ENCODE data around the gene CLDN6. TPM values are rescaled to one million over a fixed set of nuclear protein-coding genes. Genes with fewer than 3 reads are reported as not detected.

Gene CLDN6
- total RNA-seq, 1 donor from 2014 or later: not detected

DNA sequence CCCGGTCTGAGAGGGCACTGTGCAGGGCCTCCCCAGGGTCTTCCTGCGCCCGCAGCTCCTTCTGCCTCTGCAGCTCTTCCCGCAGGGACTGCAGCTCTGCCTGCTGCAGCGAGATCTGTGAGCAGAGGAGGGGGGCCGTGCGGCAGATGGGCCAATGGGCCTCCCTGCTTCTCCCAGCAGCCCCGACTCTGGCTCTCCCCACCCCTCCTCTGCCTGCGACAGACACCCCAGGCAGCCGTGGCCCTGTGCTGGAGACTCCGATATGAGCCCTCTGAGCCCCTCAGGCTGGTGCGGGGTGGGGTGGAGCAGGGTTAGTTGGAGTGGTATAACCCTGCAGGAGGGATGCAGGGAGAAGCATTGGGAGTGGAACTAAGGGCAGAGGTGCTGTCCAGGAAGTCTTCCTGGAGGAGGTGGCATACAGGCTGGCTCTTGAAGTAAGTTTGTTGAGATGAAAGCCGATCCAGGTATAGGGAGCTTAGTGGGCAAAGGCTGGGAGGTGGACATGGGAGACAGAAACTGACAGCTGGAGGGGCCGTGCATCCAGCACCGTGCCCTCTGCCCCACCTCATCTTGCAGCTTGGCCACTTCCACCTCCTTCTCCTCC lies 10.8 kb upstream of the CLDN6 start:
- no peak for DNase-seq (ENCODE audit: low read depth in 2 of 2)

DNA sequence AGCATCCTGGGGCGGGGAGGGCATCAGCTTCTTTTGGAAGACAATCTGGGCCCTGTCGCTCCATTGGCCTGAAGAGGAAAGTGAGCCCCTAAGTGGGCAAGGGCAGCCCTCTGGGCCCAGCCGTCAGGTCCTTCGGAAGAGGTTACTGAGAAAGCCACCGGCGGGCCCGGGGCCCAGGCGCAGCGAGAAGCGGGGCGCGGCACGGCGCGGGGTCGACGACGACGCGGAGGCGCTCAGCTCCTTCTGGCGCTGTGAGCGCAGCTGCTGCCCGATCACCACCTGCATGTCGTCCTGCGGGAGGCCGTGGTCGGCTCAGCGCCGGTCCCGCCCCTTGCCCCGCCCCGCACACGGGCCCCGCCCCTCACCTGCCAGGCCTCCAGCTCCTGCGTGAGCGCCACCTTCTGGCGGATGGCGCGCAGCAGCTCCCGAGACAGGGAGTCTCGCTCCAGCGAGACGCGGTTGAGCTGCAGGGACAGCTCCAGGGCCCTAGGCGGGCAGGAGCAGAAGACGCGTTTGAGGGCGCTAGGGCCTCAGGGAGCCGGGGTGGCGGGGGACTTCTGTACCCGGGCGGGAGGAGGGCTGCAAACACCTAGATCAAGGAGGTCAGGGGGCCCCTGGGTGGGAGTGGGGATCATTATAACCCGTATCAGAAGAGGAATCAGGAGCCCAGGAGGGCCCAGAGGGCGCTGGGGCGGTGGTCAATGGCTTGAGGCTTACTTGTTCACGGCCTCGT lies 10.2 kb upstream of the CLDN6 start:
- DNase-seq (ENCODE audit: low read depth in 2 of 2): peak; percentile 69 to 87

DNA sequence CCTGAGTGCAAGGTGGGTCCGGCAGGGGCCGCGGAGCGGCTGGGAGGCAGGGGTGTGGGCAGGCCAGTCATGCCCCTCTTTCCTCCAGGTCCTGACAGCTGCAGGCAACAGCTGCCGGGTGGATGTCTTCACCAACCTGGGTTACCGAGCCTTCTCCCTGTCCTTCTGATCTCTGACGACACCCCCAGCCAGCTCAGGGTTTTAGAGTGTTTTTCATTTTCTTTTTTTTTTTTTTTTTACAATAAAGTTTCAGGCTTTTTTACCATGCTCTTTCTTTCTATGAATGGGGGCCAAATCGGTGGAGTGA lies 9.5 kb upstream of the CLDN6 start:
- no peak for DNase-seq (ENCODE audit: low read depth in 2 of 2)

DNA sequence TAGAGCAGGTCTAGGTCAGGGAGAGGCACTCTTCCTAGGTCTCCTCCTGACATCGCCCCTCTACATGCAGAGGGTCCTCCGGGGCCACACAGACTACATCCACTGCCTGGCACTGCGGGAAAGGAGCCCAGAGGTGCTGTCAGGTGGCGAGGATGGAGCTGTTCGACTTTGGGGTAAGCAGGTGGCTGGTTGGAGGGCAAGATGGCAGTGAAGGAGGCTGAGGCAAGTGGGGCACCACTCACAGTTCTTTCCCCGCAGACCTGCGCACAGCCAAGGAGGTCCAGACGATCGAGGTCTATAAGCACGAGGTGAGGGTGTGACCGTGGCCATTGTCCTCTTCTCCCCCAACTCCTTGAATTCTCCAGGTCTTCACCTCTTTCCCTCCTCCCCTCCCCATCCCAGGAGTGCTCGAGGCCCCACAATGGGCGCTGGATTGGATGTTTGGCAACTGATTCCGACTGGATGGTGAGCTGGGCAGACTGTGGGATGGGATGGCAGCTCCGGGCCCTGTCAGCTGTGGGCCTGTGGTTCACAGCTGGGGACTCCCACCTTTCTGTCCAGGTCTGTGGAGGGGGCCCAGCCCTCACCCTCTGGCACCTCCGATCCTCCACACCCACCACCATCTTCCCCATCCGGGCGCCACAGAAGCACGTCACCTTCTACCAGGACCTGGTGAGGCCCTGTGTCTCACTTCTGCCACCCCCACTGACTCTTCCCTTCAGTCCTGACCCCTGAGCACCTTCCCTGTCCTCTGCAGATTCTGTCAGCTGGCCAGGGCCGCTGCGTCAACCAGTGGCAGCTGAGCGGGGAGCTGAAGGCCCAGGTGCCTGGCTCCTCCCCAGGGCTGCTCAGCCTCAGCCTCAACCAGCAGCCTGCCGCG lies 8.9 kb upstream of the CLDN6 start:
- no peak for DNase-seq (ENCODE audit: low read depth in 2 of 2)

DNA sequence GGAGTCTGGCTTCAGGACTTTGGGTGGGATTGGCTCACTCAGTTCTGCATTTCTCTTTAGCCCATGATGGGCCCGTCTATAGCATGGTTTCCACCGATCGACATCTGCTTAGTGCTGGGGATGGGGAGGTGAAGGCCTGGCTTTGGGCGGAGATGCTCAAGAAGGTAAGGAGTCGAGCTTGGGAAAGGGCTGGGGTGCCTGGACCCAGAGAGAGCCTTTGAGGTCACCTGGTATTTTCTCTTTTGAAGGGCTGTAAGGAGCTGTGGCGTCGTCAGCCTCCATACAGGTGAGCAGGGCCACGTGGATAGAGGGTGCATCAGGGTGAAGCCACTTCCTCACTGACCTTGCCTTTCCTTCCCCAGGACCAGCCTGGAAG lies 8.0 kb upstream of the CLDN6 start:
- DNase-seq (ENCODE audit: low read depth in 2 of 2): no peak

DNA sequence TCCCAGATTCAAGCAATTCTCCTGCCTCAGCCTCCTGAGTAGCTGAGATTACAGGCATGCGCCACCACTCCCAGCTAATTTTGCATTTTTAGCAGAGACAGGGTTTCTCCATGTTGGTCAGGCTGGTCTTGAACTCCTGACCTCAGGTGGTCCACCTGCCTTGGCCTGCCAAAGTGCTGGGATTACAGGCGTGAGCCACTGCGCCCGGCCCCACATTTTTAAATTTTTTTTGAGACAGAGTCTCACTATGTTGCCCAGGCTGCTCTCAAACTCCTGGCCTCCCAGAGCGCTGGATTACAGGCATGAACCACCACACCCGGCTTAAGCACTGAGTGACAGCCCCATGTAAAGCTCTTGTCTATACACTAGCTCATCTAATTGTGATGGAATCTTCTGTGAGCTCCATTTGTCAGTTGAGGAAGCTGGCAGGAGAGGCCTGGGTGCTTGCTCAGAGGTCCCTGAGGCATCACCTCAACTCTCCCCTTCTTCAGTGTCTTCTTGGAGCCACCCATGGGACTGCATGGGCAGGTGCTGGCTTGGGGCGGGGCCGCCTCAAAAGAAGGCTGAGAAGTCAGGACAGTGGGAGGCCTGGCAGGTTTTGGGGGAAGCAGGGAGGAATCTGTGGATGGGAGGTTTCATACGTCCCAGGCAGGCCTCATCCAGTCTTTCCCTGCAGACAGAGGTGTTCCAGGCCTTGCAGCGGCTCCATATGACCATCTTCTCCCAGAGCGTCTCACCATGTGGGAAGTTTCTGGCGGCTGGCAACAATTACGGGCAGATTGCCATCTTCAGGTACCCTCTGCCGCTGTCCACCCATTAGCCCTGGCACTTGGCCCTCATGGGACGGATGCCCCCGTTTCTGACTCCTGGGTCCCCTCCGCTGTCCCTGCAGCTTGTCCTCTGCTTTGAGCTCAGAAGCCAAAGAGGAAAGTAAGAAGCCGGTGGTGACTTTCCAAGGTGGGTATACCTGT lies 7.3 kb upstream of the CLDN6 start:
- no peak for DNase-seq (ENCODE audit: low read depth in 2 of 2)

DNA sequence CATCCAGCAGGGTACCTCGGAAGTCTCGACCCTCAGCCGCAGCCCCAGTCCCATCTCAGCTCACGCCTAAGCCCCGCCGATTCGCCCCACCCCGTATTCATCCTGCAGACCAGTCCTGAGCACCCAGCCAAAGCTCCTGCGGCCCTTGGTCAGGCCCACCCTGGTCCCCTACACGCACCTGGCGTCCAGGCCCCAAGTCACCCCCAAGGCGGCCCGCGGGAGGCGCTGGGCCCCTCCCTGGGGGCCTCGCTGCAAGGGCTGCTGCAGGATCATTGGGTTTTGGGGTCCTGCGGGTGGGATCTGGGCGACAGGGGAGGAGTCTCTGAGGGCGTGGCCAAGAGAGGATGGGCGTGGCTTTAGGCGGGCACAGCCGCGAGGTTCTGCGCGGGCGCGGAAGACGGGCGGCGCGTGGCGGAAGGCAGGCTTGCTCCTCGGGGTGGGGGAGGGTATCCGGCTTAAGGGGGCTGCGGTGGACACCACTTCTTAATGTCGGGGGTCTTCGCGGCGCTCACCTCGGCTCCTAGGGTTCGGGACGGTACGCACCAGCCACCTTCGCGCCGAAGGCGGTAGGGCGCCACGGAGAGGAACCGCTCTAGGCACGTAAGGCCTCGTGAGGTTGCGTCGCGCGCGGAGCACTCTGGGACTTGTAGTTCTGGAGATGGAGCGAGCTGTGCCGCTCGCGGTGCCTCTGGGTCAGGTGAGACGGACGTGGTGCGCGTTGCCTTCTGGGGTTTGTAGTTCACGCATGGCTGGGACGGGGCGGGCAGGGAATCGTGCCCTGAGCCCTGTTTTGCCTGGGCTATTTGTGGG lies 5.9 kb upstream of the CLDN6 start, which contains the start of the genes HCFC1R1 and THOC6:
HCFC1R1 (minus strand) TSS at position 274 of the 810 bp plus-strand sequence; CDS start at position 273, 1 bp downstream.
THOC6 (plus strand) TSS at position 367 of the 810 bp plus-strand sequence; CDS start at position 659, 292 bp downstream.
- DNase-seq (ENCODE audit: low read depth in 2 of 2): peak; percentile 99

DNA sequence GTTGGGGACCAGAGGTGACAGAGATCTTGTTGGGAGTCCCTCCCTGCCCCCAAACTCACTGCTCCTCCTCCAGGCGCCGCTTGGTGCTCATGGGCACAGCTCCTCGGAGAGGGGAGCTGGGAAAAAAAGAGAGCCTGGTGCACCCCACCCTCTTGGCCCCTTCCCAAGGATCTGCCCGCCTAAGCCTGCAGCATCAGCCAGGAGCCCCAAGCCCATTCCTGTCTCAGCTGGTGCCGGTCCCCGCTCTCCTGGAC lies 5.4 kb upstream of the CLDN6 start:
- DNase-seq (ENCODE audit: low read depth in 2 of 2): no peak

DNA sequence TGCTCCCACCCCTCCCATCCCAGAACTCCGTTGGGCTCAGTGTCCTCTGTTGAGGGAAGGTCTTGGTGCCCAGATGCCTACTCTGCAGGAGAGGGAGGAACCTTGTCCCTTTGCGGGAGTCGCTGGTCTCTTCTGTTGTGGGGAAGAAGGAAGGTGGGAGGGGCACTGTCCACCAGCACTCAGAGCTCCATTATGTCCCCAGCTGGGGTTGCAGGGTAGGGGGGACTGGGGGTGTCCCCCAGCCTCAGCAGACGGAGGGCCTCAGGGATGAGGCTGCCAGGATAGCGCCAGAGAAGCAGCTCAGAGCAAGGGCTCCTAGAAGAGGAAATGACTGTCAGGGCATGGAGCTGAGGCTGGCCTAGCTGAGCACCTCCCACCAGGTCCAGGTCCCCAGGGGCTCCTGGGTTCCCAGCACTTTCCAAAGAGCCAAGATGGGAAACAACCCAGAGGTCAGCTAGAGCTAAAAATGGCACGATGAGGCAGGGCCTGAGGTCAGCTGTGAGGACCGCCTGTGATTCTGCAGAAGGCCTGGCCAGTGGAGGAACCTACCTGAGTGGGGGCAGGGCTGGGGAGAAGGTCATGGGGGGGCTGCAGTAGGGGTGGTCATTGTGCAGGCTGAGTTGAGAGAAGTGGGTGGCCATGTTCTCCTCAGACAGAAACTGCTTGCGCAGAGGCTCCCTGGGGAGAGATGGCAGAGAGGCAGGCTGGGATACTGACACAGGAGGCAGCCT lies 4.9 kb upstream of the CLDN6 start:
- DNase-seq (ENCODE audit: low read depth in 2 of 2): no peak

DNA sequence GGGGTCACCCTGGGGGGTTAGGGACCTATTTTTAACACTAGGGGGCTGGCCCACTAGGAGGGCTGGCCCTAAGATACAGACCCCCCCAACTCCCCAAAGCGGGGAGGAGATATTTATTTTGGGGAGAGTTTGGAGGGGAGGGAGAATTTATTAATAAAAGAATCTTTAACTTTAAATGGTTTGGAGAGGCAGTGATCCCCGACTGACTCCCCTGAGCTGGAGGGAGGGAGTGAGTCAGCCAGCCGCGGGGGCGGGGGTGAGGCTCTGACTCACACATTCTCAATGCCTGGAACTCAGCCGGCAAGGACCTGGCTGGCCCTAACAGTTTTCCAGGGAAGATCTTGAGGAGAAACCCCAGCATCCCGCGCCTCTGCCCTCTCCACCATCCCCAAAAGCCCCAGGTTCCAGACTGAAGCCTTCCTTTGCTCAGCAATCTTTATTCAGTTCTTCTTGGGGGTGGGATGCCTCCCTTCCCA lies 4.3 kb upstream of the CLDN6 start:
- peak; percentile 82 to 95 for DNase-seq (ENCODE audit: low read depth in 2 of 2)

DNA sequence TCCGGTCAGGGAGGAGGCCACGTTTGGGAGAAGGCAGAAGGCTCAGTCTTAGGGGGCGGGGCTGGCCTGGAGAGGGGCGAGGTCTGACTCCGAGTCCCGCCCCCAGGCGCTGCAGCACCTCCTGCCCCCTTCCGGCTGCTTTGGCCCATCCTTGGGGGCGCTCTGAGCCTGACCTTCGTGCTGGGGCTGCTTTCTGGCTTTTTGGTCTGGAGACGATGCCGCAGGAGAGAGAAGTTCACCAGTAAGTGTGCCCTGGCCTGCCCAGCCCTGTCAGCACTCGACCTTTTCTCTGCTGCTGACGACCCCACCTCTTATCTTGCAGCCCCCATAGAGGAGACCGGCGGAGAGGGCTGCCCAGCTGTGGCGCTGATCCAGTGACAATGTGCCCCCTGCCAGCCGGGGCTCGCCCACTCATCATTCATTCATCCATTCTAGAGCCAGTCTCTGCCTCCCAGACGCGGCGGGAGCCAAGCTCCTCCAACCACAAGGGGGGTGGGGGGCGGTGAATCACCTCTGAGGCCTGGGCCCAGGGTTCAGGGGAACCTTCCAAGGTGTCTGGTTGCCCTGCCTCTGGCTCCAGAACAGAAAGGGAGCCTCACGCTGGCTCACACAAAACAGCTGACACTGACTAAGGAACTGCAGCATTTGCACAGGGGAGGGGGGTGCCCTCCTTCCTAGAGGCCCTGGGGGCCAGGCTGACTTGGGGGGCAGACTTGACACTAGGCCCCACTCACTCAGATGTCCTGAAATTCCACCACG lies 3.6 kb upstream of the CLDN6 start:
- DNase-seq (ENCODE audit: low read depth in 2 of 2): peak in 1 of 2 donors; percentile 77

DNA sequence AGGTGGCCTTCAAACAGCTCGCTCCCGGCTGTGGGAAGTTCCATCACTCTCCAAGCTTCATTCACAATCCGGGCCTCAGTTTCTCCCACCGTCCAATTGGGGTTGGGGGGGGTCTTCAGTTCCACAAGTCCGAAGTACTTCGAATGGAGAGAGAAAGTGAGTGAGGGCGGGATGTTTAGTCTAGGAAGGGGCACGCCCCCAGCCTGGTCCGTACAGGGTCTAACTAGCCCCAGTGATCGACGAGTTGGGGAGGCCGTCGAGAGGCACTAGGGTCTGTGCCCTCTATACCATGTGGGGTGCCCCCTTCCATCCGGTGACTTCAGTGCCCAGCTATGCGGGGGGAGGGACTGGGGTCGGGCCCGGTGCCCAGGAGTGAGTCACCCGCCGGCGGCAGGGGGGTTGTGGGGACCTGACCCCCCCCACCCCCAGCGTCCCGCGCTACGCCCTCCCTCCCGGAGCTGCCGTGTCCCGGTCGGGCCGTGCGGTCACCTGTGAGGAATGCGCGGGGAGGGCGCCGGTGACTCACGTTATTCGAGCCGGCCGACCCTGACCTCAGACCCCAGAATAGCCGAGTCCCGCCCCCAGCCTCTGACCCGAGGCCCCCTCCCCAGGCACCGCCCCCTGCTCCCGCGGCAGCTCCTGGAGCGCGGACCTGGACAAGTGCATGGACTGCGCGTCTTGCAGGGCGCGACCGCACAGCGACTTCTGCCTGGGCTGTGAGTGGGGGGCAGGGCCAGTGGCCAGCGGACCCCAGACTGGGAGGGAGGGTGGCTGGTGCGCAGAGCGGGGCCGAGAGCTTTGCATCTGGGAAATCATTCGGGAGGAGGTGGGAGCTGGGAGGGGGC lies 2.8 kb upstream of the CLDN6 start:
- DNase-seq (ENCODE audit: low read depth in 2 of 2): peak; percentile 87 to 91

DNA sequence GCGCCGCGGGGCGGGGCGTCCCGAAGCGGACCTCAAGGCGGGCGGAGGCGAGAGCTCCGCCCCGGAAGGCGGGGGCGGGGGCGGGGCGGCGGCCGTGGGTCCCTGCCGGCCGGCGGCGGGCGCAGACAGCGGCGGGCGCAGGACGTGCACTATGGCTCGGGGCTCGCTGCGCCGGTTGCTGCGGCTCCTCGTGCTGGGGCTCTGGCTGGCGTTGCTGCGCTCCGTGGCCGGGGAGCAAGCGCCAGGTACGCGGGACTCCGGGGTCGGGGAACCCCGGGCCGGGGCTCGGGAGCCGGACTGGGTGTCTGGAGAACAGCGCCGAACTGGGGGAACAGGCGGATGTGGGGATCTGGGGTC lies 2.2 kb upstream of the CLDN6 start, which contains the start of gene TNFRSF12A:
TNFRSF12A (plus strand) TSS at position 122 of the 357 bp plus-strand sequence; CDS start at position 152, 30 bp downstream.
- DNase-seq (ENCODE audit: low read depth in 2 of 2): peak; percentile 78 to 79

DNA sequence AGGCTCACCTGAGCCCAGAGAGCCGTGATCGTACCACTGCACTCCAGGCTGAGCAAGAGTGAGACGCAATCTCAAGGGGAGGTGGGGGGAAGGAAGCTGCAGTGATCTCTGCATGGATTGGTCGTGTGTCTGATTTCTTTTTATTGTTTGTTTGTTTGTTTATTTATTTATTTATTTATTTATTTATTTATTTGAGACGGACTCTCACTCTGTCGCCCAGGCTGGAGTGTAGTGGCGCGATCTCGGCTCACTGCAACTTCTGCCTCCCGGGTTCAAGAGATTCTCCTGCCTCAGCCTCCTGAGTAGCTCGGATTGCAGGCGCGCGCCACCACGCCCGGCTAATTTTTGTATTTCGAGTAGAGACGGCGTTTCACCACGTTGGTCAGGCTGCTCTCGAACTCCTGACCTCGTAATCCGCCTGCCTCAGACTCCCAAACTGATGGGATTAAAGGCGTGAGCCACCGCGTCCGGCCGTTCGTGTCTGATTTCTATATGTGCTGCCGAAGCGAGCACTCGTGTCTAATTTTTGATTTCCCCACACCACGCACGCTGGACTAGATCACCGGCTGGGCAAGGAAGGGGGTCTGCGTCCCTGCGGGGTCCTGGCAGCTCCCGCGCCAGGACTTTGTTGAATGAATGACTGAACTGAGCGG lies 1.7 kb upstream of the CLDN6 start:
- no peak for DNase-seq (ENCODE audit: low read depth in 2 of 2)

DNA sequence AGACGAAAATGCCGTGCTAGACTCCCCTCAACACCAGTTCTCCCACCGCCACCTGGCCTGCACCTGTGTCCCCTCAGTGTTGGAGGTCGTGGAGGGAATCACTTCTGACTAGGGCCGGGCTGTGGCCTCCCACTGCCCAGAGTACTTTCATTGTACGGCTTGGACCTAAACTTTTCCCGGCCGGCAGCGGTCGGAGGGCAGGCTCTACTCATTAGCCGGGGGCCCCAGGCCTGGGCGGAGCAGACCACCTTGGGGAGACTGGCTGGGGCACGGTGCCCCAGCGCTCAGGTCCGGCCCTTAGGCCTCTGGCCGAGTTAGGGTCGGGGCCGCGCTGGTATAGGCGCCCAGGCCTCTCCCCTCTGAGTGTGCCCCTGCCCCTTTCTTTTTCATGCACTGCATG lies 639 bp downstream of the CLDN6 start:
- no peak for DNase-seq (ENCODE audit: low read depth in 2 of 2)

DNA sequence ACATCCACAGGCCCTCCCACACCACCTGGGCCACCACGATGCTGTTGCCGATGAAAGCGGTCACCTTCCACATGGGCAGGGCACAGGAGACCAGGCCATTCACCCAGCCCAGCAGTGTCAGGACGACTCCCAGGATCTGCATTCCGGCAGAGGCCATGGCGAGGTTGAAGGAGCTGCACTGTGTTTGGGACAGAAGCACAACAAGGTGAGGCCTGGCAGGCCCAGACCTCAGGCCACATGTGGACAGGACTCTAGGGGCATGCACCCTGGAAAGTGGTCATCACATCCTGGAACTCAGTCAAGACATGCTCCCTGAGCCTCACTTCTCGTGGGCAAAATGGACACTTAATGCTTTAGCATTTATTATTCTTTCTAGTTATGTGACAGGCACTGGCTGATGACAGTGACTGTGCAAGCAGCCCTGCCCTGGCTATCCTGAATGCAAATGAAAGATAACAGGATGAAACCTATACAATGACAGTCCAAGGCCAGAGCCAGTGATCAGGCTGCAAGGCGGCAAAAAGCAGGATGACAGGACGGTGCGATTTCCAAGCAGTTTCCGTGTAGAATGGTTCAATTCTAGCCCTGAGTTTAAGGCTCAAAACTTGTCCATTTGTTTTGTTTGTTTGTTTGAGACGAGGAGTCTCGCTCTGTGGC lies 2.0 kb downstream of the CLDN6 start:
- no peak for DNase-seq (ENCODE audit: low read depth in 2 of 2)

DNA sequence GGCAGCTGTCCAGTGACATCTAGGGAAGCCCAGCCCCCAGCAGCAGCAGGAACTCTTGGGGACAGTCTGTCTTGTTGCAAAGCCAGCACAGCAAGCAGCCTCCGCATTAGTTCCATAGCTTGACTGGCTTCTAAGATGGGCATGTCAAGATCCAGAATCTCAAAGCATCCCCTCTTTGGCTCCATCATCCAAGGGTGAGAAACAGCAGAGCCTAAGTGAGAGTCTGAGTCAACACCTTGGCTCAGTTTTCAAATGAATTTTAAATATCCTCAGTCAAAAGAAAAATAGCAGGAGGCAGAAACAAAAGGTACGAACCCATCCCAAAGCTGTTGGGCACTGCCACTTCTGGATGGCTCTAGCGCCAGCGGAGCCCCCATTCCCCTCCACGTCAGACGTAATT lies 3.0 kb downstream of the CLDN6 start:
- DNase-seq (ENCODE audit: low read depth in 2 of 2): no peak

Data from lung microvascular endothelial cell (primary cell).